Activated naive CD4-positive, alpha-beta T cell treated with anti-CD3 and anti-CD28 coated beads, Interleukin-2, amount 50 U/mL, for 72 hours (primary cell): ENCODE results near the gene INSR. TPM values are rescaled to one million over a fixed set of nuclear protein-coding genes. Genes with fewer than 3 reads are reported as not detected.
A peak's percentile ranks its signal among the peaks of the same experiment; 100 is the strongest.
"Not testable (repeated sequence)": the region's sequence is repeated elsewhere in the genome, so short reads cannot be mapped to it uniquely, and the experiment has no call there.

Experiments
- ATAC-seq, 2 donors: fragments of 150-1000 bp; cut with Tn5 transposase; 2 replicates each; pipeline ENCODE4 v1.10.0; 2021; ENCODE audit warnings: mild to moderate bottlenecking in 2 of 2, moderate library complexity in 2 of 2
- DNase-seq, 2 donors: peaks; one replicate each; pipeline ENCODE4 v3.0.0; 2021 to 2022; ENCODE audit warnings: low spot score in 2 of 2
- H3K27ac Mint-ChIP-seq, 2 donors: one replicate each; pipeline ENCODE4 v1.8.0; 2022; ENCODE audit warnings: mild to moderate bottlenecking in 2 of 2, mixed read lengths in 2 of 2
- H3K36me3 Mint-ChIP-seq, 2 donors: one replicate each; pipeline ENCODE4 v1.8.0; 2022; ENCODE audit warnings: mixed read lengths in 2 of 2
- H3K9me3 Mint-ChIP-seq, 2 donors: one replicate each; pipeline ENCODE4 v1.8.0; 2022; ENCODE audit warnings: mixed read lengths in 2 of 2
- total RNA-seq, 2 donors: library from RNA; stranded (reverse); gene quantifications; one replicate each; pipeline ENCODE4 v1.2.3, GENCODE V29; 2022

INSR gene
- total RNA-seq, 2 donors from 2014 or later = 3.6 TPM

DNA sequence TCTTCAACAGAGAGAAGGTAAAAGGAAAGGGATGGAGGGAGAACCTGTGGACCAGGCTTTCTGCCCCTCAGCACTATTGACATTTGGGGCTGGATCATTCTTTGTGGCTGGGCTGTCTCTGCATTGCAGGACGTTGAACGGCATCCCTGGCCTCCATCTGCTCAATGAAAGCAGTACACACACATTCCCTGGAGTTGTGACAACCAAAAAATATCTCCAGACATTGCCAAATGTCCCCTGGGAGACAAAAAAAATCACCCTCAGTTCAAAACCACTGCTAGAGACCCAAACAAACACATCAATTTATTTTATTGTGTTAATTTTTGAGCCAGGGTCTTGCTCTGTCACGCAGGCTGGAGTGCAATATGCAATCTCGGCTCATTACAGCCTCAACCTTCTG, 43.3 kb downstream of the INSR start:
- no peak overlapping the region for H3K27ac Mint-ChIP-seq
- H3K36me3 Mint-ChIP-seq = peaks cover 0 to 6% of the 10 kb centered on the region in 2 donors
- DNase-seq (no peak), ATAC-seq (no peak)
- H3K9me3 Mint-ChIP-seq = peaks cover 0 to 8% of the 10 kb centered on the region in 2 donors

DNA sequence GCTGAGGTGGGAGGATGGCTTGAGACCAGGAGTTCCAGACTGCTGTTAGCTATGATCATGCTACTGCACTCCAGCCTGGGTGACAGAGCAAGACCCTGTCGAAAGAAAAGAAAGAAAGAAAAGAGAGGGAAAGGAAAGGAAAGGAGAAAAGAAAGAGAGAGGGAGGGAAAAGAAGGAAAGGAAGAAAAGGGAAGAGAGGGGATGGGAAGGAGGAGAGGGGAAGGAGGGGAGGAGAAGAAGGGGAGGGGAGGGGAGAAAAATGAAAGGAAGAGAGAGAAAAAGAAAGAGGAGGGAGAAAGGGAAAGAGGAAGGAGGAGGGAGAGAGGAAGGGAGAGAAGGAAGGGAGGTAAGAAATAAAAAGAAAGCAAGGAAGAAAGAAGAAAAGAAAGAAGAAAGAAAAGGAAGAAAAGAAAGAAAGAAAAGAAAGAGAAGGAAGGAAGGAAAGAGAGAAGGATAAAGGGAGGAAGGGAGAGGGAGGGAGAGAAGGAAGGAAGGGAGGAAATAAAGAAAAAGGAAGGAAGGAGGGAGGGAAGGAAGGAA, 44.1 kb downstream of the INSR start:
- Mint-ChIP-seq H3K27ac (no peak overlapping the region), H3K9me3 (peaks cover 0 to 8% of the 10 kb centered on the region in 2 donors), H3K36me3 (peaks cover 0 to 6% of the 10 kb centered on the region in 2 donors)
- ATAC-seq (no peak), DNase-seq (no peak)

DNA sequence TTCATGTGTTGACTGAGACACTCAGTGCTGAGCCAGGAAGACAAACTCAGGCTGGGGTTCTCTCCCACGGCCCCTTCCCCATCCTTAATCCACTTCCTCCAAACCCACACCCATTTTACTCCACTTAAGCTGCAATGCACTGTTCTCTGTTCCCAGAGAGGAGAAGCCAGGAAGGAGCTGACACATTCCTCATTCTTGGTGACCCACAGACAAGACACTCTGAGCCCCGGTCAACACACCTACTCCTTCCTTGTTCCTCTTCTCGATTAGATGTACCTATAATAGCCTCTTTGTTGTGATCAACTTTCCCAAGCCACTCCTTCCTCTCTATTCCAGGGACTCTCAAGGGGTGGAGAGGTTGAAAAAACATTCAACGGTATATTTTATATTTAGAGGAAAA, 47.1 kb downstream of the INSR start:
- DNase-seq (no peak), ATAC-seq (no peak)
- Mint-ChIP-seq H3K27ac (no peak overlapping the region), H3K36me3 (peaks cover 0 to 6% of the 10 kb centered on the region in 2 donors), H3K9me3 (peaks cover 0 to 8% of the 10 kb centered on the region in 2 donors)

DNA sequence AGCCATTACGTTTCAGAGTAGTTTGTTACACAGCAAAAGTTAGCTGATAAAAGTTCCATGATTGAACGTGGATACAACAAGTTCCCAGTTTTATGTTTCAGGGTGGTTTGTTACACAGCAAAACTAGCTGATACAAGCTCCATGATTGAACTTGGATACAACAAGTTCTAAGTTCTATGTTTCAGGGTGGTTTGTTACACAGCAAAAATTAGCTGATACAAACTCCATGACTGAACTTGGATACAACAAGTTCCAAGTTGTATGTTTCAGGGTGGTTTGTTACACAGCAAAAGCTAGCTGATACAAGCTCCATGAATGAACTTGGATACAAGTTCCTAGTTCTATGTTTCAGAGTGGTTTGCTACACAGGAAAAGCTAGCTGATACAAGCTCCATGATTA, 47.6 kb downstream of the INSR start:
- no peak for DNase-seq
- no peak overlapping the region for H3K27ac Mint-ChIP-seq

DNA sequence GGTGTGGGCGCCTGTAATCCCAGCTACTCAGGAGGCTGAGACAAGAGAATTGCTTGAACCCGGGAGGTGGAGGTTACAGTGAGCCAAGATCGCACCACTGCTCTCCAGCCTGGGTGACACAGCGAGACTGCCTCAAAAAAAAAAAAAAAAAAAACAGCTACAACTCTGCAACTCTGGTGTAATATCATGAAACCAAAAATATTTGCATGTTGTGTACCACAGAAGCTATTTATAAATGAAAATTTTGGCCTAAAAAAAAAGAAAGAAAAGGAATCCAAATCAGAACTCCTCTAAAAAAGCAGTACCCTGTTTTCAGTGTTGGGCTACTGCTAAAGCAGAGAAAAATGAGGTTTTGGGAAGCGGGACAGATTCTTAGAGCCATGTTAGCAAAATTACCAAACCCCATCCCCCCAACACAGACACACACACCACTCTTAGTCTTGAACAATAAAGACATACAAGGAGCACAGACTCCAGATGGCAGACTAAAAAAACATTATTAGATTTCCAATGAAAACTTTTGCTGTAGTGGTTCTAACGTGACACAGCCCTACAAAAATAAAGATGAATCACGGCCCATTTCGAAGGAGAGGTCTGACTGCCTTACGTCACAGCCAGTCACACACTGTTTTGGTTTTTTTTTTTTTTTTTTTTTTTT, 51.5 kb downstream of the INSR start:
- Mint-ChIP-seq H3K27ac (no peak overlapping the region), H3K36me3 (peaks cover 0 to 6% of the 10 kb centered on the region in 2 donors), H3K9me3 (peaks cover 3 to 14% of the 10 kb centered on the region in 2 donors)
- no peak for ATAC-seq
- no peak for DNase-seq

More for the DNA sequence above, 47.6 kb downstream of the INSR start:
- ATAC-seq = no peak
- Mint-ChIP-seq H3K9me3 (peaks cover 0 to 8% of the 10 kb centered on the region in 2 donors), H3K36me3 (peaks cover 0 to 6% of the 10 kb centered on the region in 2 donors)

DNA sequence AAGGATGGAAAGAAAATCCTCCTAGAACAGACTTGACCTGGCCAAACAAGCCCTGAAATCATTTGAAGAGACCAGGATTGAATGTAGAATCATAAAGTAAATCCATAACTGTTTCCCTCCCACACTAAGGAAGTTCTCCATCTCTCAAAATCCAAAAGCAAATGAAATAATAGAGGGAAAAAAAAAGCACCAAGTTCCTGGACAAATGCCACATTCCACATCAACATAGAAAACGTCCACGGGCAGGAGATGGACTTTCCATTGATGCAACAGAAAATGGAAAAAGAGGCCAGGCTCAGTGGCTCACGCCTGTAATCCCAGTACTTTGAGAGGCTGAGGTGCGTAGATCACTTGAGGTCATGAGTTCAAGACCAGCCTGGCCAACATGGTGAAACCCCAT, 56.2 kb downstream of the INSR start:
- peaks cover 3 to 6% of the 10 kb centered on the region in 2 donors for H3K9me3 Mint-ChIP-seq
- ATAC-seq = no peak
- DNase-seq = no peak
- no peaks in the 10 kb centered on the region for H3K36me3 Mint-ChIP-seq
- no peak overlapping the region for H3K27ac Mint-ChIP-seq

DNA sequence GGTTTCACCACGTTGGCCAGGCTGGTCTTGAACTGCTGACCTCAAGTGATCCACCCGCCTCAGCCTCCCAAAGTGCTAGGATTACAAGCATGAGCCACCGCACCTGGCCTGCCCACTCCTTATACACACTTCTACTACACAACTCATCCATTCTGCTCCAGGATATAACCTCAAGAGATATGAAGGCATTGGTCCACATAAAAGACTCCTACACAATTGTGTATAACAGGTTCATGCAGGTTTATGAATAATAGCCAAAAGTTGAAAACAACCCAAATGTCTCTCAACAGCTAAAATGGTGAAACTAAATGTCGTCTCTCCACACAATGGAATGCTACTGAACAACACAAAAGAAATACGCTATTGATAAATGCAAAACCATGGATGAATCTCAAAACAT, 58.1 kb downstream of the INSR start:
- Mint-ChIP-seq H3K9me3 (peaks cover 3 to 6% of the 10 kb centered on the region in 2 donors), H3K36me3 (no peaks in the 10 kb centered on the region), H3K27ac (no peak overlapping the region)
- DNase-seq (no peak), ATAC-seq (no peak)

DNA sequence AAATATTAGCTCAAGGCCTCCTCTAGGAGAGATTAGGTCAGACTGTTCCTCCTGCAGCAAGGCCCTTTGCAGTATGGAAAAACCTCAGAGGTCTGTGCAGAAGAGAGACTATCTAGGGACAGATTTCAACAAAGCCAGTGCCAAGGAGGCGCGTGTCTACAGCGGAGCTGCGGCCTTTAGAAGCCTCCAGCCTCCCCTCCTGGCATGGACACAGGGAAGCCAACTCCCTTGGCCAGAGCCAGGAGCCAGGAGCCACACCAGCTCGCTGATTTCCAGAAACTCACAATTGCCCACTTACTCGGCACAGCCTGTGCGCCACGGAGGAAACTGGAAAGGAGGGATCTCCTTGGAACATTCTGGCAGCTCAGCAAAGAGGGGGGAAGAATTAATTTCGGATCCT, 63.4 kb downstream of the INSR start:
- H3K27ac Mint-ChIP-seq = no peak overlapping the region
- H3K36me3 Mint-ChIP-seq = no peaks in the 10 kb centered on the region
- DNase-seq (no peak), ATAC-seq (no peak)
- no peaks in the 10 kb centered on the region for H3K9me3 Mint-ChIP-seq

DNA sequence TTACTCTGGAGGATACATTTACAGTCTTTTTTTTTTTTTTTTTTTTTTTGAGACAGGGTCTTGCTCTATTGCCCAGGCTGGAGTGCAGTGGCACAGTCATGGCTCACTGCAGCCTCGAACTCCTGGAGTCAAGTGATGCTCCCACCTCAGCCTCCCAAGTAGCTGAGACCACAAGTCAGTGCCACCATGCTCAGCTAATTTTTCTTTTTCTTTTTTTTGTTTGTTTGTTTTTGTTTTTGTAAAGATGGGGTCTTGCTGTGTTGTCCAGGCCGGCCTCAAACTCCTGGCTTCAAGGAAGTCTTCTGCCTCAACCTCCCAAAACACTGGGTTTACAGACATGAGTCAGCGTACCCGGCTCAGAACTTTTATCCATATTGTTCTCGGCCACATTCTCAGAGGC, 64.5 kb downstream of the INSR start:
- ATAC-seq (no peak), DNase-seq (no peak)
- H3K36me3 Mint-ChIP-seq = no peaks in the 10 kb centered on the region

DNA sequence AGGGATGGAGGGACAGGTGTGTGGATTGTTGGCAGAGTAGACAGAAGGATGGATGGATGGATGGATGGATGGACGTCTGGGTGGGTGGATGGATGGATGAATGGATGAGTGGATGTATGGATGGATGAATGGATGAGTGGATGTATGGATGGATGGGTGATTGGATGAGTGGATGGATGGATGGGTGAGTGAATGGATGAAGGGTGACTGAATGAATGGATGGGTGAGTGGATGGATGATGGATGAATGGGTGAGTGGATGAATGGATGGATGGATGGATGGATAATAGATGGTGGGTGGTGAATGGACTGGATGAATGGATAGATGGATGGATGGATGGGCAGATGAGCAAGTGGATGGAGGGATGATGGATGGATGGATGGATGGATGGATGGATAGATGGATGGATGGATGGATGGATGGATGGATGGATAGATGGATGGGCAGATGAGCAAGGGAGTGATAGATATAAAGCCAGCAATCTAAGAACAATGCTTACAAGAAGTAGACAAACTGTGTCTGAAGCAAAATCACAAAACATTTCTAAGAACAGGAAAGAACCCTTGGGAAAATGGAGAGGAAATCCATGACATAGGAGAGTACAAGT, 65.2 kb downstream of the INSR start:
- DNase-seq (no peak), ATAC-seq (no peak)
- Mint-ChIP-seq H3K36me3 (no peaks in the 10 kb centered on the region), H3K9me3 (no peaks in the 10 kb centered on the region), H3K27ac (no peak overlapping the region)

More for the DNA sequence above, 64.5 kb downstream of the INSR start:
- H3K9me3 Mint-ChIP-seq = no peaks in the 10 kb centered on the region
- peak overlapping the region in 1 of 2 donors; percentile 37 for H3K27ac Mint-ChIP-seq

DNA sequence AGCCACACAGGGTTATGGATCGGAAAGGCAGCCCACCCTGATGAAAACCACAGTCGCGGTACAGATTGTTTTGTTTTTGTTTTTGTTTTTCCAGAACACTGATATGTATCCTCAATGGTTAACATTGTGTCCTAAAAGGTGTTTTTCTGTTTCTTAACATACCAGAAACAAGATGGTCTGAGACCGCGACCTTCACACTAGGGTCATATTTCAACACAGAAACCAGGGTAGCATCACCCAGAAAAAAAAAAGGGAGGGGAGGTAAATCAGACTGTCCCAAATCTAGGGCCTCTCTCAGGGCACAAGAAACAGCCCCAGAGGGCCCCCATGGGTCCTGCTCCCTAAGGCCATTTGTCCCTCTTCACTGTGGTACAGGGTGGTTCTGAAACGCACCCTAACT, 66.5 kb downstream of the INSR start:
- Mint-ChIP-seq H3K9me3 (no peaks in the 10 kb centered on the region), H3K27ac (no peak overlapping the region), H3K36me3 (no peaks in the 10 kb centered on the region)
- ATAC-seq (no peak), DNase-seq (no peak)

DNA sequence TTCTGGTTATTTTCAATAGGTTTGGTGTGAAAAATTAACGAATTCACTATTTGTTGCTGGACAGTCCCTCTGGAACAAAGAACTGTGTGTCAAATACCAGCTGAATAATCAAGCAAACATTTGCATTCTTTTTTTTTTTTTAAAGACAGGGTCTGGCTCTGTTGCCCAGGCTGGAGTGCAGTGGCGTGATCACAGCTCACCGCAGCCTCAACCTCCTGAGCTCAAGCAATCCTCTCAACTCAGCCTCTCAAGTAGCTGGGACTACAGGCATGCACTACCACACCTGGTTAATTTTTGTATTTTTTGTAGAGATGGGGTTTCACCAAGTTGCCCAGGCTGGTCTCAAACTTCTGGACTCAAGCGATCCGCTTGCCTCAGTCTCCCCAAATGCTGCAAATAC, 67.1 kb downstream of the INSR start:
- not testable (repeated sequence) for H3K27ac Mint-ChIP-seq

DNA sequence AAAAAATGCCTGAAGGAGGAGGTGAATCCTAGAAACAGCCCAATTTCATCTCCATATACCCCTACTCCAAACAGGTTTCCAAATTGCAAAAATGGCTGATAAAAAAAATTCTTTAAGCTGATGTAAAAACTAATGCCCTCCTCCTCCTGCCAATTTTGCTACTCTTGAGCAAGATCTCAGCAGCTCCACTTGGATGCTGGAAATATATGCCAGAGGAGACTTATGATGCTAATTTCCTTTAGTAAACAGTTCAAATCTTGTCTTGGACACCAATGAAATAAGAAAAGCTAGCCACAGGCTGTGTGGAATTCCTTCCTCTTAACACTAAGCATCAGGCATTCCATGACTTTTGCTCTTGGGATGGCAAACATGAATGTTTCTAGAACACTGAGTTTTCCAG, 67.5 kb downstream of the INSR start:
- no peaks in the 10 kb centered on the region for H3K36me3 Mint-ChIP-seq
- ATAC-seq = no peak
- no peak for DNase-seq
- H3K27ac Mint-ChIP-seq = no peak overlapping the region
- no peaks in the 10 kb centered on the region for H3K9me3 Mint-ChIP-seq

More for the DNA sequence above, 67.1 kb downstream of the INSR start:
- not testable (repeated sequence) for H3K9me3 Mint-ChIP-seq, ATAC-seq, H3K36me3 Mint-ChIP-seq, DNase-seq

DNA sequence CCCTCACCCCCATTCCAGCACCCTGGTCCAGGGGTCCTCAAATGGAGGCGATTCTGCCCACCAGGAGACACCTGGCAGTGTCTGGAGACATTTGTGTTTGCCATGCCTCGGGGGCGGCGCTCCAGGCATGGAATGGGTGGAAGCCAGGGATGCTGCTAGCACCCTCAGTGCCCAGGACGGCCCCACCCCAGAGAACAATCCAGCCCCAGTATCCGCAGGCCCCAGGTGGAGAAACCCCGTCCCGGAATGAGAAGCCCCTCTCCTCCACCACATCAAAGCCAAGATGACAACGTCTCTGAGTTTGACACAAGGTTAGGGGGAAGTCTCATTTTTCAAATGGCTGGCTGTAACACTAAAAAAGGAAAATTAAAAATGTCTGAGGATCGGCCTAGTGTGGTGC, 68.5 kb downstream of the INSR start:
- DNase-seq = no peak
- ATAC-seq = no peak
- H3K36me3 Mint-ChIP-seq = no peaks in the 10 kb centered on the region
- H3K9me3 Mint-ChIP-seq = no peaks in the 10 kb centered on the region
- H3K27ac Mint-ChIP-seq = no peak overlapping the region

DNA sequence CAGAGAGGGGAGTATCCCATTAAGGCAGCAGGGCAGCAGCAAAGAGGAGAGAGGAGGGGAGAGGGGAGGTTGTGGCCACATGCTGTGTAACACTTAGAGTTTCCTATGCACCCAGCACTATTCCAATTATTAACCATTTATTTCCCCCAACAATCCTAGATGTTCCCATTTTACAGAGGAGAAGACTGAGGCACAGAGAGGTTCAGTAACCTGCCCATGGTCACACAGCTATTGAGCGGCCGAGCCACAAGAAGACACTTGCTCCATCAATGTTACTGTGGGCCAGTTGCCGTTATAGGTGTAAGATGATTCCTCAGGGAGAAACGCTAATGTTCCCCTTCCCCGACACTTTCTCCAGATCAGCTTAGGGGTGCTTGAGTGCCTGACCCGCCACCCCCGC, 69.2 kb downstream of the INSR start:
- Mint-ChIP-seq H3K36me3 (no peaks in the 10 kb centered on the region), H3K9me3 (no peaks in the 10 kb centered on the region), H3K27ac (no peak overlapping the region)
- ATAC-seq = no peak
- no peak for DNase-seq

DNA sequence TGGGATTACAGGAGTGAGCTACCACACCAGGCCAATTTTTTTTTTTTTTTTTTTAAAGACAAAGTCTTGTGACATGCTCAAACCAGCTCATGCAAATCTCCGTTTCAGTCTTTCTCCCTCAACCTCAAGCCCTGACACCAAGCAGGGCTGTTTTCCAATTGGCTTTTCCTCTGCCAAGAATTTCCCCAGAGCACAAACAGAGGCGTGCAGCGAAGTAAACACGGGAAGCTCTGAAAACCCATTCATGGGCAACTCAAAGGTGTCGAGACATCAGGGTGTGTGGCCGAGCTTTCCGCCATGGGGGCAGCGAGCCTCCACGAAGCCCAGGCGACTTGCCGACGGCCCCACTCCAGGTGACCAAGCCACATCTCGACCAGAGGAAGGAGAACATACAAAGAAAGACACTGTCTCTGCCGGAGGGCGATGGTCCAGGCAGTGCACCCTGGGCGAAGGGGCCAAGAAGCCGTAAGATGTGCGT, 70.0 kb downstream of the INSR start:
- H3K27ac Mint-ChIP-seq = no peak overlapping the region
- DNase-seq (no peak), ATAC-seq (no peak)
- no peaks in the 10 kb centered on the region for H3K9me3 Mint-ChIP-seq
- H3K36me3 Mint-ChIP-seq = no peaks in the 10 kb centered on the region

DNA sequence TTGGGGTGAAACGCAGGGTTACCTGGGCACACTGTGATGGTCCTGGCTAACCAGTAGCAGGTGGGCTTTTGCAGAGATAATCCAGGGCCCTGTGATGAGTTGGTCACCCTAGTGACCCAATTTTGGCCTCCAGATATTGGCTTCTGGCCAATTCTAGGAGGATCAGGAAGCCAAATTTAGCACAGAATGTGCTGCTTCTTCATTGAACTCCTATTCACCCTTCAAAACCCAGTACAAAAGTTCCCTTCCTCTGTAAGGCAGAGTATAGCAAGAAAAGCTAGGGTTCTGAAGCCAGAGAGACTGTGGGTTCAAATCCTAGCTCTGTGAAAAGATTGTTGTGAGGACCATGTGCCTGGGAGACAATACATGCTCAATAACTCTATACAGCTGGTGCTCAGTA, 70.8 kb downstream of the INSR start:
- DNase-seq = no peak
- no peaks in the 10 kb centered on the region for H3K9me3 Mint-ChIP-seq
- no peak overlapping the region for H3K27ac Mint-ChIP-seq
- no peaks in the 10 kb centered on the region for H3K36me3 Mint-ChIP-seq
- no peak for ATAC-seq

DNA sequence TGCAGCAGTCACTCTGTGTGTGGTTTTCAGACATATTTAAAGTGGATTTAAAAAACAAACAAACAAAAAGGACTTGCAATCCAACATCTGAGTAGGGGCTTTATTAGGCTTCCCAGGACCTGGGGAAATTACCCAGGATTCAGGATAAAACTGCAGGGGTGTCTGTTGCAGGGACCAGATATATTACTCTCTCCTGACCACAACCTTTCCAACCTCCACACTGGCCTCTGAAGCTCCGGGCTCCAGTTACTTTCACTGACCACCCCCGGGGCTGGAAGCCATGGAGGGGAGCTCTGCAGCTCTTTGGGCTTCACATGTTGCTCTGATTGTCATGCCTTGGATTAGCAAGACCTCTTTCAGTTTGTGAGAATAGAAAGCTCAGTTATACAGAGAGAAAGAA, 75.2 kb downstream of the INSR start:
- H3K36me3 Mint-ChIP-seq = no peaks in the 10 kb centered on the region
- ATAC-seq (no peak), DNase-seq (no peak)
- no peak overlapping the region for H3K27ac Mint-ChIP-seq
- H3K9me3 Mint-ChIP-seq = no peaks in the 10 kb centered on the region
